Right ventricle myocardium superior (tissue), 1 donor: ENCODE measurements around the gene DNAJC11. TPM values are rescaled to one million over a fixed set of nuclear protein-coding genes. Genes with fewer than 3 reads are reported as not detected.
"Not testable (repeated sequence)": the region's sequence is repeated elsewhere in the genome, so short reads cannot be mapped to it uniquely, and the experiment has no call there.

Experiments
- ATAC-seq: fragments of 200-7000 bp; cut with Tn5 transposase; one replicate; pipeline ENCODE4 v1.9.1; 2020; ENCODE audit warnings: mild to moderate bottlenecking; ENCODE audit not compliant: poor library complexity
- DNase-seq: peaks from one replicate; pipeline ENCODE4 v3.0.0-alpha.2; 2020
- intact Hi-C: fragments of 100-400 bp; cut with DNase I; formaldehyde crosslinking; loops from one replicate; pipeline ENCODE4 v1.11.2; 2022
- total RNA-seq: library from RNA; stranded (reverse); fragmentation: NEBNext Ultra II Directional; extraction: Animal tissue kit (Norgen Biotek cat#: 25700); gene quantifications from one replicate; pipeline ENCODE4 v1.2.1, GENCODE V29; 2021
- donor health status: DM: no; HTN: yes; CAD: no; lungs with severe emphysema.

DNAJC11 gene
- total RNA-seq, 1 donor from 2014 or later: 74.0 TPM

- DNase-seq (peak; percentile 100), ATAC-seq (peak; percentile 95)
- intact Hi-C loops: no loop called here
Observed at GRCh38 chr1:6613361-6614018, 88.1 kb downstream of the DNAJC11 start, which contains the start of gene PHF13. Gene PHF13 (plus strand): TSS chr1:6613731. CDS start chr1:6614067, 336 bp downstream.

GRCh38 chr1:6612641-6613360 is 88.8 kb downstream of the DNAJC11 start:
- peak; percentile 67 for DNase-seq
- ATAC-seq: peak; percentile 74
- intact Hi-C loops: no loop called here

GRCh38 chr1:6603915-6604558 is 97.6 kb downstream of the DNAJC11 start:
- DNase-seq (peak; percentile 89), ATAC-seq (peak; percentile 36)
- intact Hi-C loops: no loop called here

GRCh38 chr1:6603238-6603914 is 98.2 kb downstream of the DNAJC11 start:
- peak; percentile 18 for ATAC-seq
- intact Hi-C loops: no loop called here
- peak; percentile 75 for DNase-seq

- intact Hi-C loops: no loop called here
- peak; percentile 81 for ATAC-seq
- peak; percentile 94 for DNase-seq
Observed at GRCh38 chr1:6602669-6603237, 98.9 kb downstream of the DNAJC11 start, which contains the start of gene KLHL21. Gene KLHL21 (minus strand): TSS chr1:6602869. CDS start chr1:6602817, 52 bp downstream.

GRCh38 chr1:6601923-6602668 is 99.5 kb downstream of the DNAJC11 start:
- ATAC-seq (peak; percentile 27), DNase-seq (peak; percentile 73)
- intact Hi-C loops: no loop called here

- ATAC-seq (peak; percentile 31), DNase-seq (peak; percentile 81)
- intact Hi-C loops: no loop called here
Observed at GRCh38 chr1:6601049-6601922, 100.3 kb downstream of the DNAJC11 start.

GRCh38 chr1:6600410-6601048 is 101.1 kb downstream of the DNAJC11 start:
- intact Hi-C loops: no loop called here
- ATAC-seq (peak; percentile 10), DNase-seq (no peak)

GRCh38 chr1:6599991-6600390 is 101.6 kb downstream of the DNAJC11 start:
- ATAC-seq, DNase-seq, intact Hi-C loops: not testable (repeated sequence)

GRCh38 chr1:6599141-6599975 is 102.3 kb downstream of the DNAJC11 start:
- DNase-seq: no peak
- intact Hi-C loops: no loop called here
- no peak for ATAC-seq

- DNase-seq (no peak), ATAC-seq (no peak)
- intact Hi-C loops: no loop called here
Observed at GRCh38 chr1:6597777-6598131, 103.9 kb downstream of the DNAJC11 start.

GRCh38 chr1:6596886-6597776 is 104.5 kb downstream of the DNAJC11 start:
- DNase-seq: no peak
- intact Hi-C loops: no loop called here
- ATAC-seq: peak; percentile 23

- DNase-seq (no peak), ATAC-seq (no peak)
- intact Hi-C loops: no loop called here
Observed at GRCh38 chr1:6596351-6596750, 105.3 kb downstream of the DNAJC11 start.

GRCh38 chr1:6594977-6595740 is 106.5 kb downstream of the DNAJC11 start:
- no peak for DNase-seq
- intact Hi-C loops: no loop called here
- no peak for ATAC-seq
